22Rv1 (cell line): ENCODE results near the gene SLC27A1.
"Not testable (repeated sequence)": the region's sequence is repeated elsewhere in the genome, so short reads cannot be mapped to it uniquely, and the experiment has no call there.

Source experiments
- H3K27ac ChIP-seq: fragments of 450-650 bp; 2 replicates; pipeline ENCODE4 v1.5.1; 2017
- ZFX ChIP-seq: fragments of 450-650 bp; IDR thresholded peaks from 2 replicates; pipeline ENCODE4 v1.6.1; 2017; ENCODE audit warnings: antibody characterized with exemption, borderline replicate concordance
- TF ChIP-seq, protein P1 (sequence below): fragments of 450-650 bp; IDR thresholded peaks from 2 replicates; pipeline ENCODE4 v1.5.1; 2017; ENCODE audit warnings: mild to moderate bottlenecking

SLC27A1 gene

DNA sequence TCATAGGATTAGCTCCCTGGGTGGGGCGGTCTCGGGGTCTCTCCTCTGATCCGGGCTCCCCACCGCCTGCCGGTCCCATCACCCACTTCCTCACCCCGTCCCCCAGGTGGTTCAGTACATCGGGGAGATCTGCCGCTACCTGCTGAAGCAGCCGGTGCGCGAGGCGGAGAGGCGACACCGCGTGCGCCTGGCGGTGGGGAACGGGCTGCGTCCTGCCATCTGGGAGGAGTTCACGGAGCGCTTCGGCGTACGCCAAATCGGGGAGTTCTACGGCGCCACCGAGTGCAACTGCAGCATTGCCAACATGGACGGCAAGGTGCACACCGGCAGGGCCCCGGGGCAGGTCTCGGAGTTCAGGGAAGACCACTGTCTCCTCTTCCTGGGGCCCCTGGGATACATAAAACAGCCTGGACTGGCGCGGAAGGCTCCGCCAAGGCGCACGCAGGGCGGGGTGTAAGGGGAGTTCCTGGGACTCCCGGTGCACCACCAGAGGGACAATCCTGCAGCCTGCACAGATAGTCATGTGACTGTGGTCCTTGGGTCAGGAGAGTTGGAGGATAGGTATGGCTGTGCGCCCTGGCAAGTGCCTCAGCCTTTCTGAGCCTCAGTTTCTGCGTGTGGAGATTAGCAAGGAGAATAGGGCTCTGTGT is 26.9 kb downstream of the SLC27A1 start:
- H3K27ac ChIP-seq, result no peak overlapping the region
- TF ChIP-seq, protein P1, sequence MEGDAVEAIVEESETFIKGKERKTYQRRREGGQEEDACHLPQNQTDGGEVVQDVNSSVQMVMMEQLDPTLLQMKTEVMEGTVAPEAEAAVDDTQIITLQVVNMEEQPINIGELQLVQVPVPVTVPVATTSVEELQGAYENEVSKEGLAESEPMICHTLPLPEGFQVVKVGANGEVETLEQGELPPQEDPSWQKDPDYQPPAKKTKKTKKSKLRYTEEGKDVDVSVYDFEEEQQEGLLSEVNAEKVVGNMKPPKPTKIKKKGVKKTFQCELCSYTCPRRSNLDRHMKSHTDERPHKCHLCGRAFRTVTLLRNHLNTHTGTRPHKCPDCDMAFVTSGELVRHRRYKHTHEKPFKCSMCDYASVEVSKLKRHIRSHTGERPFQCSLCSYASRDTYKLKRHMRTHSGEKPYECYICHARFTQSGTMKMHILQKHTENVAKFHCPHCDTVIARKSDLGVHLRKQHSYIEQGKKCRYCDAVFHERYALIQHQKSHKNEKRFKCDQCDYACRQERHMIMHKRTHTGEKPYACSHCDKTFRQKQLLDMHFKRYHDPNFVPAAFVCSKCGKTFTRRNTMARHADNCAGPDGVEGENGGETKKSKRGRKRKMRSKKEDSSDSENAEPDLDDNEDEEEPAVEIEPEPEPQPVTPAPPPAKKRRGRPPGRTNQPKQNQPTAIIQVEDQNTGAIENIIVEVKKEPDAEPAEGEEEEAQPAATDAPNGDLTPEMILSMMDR, result no peak
- TF ChIP-seq ZFX, result no peak

DNA sequence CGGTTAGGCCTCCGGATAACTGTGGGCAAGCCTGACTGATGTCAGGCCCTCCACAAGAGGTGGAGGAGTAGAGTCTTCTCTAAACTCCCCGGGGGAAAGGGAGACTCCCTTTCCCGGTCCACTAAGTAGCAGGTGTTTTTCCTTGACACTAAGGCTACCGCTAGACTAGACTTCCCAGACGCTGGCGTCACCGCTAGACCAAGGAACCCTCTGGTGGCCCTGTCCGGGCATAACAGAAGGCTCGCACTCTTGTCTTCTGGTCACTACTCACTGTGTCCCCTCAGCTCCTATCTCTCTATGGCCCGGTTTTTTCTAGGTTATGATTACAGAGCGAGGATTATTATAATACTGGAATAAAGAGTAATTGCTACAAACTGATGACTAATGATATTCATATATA is 28.7 kb downstream of the SLC27A1 start:
- H3K27ac ChIP-seq, result not testable (repeated sequence)

DNA sequence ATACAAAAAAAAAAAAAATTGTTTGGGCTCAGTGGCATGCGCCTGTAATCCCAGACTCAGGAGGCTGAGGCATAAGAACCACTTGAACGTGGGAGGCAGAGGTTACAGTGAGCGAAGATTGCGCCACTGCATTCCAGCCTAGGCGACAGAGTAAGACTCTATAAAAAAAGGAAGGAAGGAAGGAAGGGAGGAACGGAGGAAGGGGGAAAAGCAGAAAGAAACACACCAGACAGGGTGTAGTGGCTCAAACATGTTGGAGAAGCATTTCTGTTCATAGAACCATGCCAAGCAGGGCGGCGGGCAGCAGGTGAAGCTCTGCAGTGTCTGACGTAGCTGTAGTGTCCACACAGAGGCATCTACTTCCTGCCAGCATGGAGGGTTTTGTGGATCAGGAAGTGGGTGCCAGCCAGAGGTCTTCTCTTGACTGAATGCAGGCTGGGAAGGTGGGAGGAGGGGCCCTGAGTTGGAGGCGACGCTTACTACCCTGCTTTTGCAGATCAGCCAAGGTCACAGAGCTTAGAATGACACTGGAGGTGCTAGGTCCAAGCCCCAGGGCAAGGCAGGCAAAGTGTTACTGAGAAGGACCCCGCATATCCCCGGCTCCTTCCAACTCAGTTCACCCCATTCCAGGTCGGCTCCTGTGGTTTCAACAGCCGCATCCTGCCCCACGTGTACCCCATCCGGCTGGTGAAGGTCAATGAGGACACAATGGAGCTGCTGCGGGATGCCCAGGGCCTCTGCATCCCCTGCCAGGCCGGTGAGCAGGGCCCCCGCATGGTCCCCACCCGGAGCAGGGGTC is 29.5 kb downstream of the SLC27A1 start:
- no peak overlapping the region for H3K27ac ChIP-seq
- TF ChIP-seq, protein P1, result no peak
- TF ChIP-seq ZFX, result no peak

DNA sequence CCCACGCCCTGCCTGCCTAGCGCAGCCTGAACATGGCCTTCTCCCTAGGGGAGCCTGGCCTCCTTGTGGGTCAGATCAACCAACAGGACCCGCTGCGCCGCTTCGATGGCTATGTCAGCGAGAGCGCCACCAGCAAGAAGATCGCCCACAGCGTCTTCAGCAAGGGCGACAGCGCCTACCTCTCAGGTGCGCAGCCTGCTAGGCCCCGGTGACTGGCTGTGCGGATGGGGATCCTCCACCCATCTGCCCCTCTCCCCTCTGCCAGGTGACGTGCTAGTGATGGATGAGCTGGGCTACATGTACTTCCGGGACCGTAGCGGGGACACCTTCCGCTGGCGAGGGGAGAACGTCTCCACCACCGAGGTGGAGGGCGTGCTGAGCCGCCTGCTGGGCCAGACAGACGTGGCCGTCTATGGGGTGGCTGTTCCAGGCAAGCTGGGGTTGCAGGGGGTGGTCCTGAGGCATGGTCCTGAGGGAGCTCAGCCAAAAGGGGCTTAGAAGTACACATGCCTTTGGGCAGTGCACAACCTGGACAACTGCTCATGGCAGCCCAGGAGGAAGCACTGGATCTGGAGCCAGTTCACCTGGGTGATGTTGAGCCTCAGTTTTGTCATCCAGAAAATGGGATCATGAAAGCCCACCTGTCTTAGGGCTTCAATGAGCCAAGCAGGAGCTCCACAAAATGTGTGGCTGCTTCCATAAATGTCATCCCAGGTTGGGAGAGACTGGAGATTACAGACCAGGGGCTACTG is 30.3 kb downstream of the SLC27A1 start:
- TF ChIP-seq, protein P1, result no peak
- TF ChIP-seq ZFX, result no peak
- no peak overlapping the region for H3K27ac ChIP-seq

DNA sequence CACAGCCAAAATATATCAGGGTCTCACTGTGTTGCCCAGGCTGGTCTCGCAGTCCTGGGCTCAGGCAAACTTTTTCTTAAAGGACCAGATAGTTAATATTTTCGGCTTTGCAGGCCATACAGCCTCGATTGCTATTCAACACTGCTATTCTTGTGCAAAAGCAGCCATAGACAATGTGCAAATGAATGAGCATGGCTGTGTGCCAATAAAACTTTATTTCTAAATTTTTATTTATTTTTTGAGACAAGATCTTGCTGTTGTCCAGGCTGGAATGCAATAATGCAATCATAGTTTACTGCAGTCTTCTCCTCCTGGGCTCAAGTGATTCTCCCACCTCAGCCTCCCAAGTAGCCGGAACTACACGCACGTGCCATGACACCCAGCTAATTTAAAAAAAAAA is 32.9 kb downstream of the SLC27A1 start:
- TF ChIP-seq, protein P1, result no peak
- no peak for TF ChIP-seq ZFX

DNA sequence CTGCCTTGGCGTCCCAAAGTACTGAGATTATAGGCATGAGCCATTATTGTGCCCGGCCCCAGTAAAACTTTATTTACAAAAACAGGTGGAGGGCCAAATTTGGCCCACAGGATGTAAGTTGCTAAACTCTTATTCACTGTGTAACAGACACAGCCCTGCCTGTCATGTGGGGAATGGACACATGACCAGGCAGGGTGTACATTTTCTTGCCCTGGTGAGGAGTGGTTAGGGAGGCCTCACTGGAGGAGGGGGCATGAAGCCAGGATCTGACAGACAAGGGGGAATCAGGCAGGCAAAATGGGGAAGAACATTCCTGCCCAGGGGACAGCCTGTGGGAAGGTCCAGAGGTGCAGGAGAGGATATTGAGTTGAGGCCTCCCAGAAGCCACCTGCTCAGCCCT is 33.7 kb downstream of the SLC27A1 start:
- no peak for TF ChIP-seq ZFX
- TF ChIP-seq, protein P1, result no peak
- no peak overlapping the region for H3K27ac ChIP-seq

More for the DNA sequence above, 32.9 kb downstream of the SLC27A1 start:
- no peak overlapping the region for H3K27ac ChIP-seq

DNA sequence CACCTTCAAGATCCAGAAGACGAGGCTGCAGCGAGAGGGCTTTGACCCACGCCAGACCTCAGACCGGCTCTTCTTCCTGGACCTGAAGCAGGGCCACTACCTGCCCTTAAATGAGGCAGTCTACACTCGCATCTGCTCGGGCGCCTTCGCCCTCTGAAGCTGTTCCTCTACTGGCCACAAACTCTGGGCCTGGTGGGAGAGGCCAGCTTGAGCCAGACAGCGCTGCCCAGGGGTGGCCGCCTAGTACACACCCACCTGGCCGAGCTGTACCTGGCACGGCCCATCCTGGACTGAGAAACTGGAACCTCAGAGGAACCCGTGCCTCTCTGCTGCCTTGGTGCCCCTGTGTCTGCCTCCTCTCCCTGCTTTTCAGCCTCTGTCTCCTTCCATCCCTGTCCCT is 34.1 kb downstream of the SLC27A1 start:
- TF ChIP-seq, protein P1, result no peak
- no peak for TF ChIP-seq ZFX
- no peak overlapping the region for H3K27ac ChIP-seq
